ENCODE results near the gene IPMK.

IPMK gene

DNA sequence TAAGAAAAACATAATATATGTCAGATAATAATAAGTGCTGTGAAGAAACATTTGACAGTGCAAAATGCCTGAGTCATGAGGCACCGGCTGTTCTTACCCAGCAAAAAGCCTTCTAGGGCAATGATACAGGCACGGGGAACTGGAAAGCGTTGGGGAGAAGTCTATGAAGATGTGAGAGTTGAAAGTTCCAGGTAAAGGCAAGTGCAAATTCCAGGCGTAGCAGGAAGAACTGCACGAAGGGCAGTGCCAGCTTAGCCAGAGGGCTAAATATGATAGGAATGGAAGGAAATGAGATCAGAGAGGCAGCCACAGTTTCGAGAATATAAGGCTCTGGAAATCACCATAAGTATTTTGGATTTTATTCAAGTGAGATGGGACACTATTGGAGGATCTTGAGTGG, 87.0 kb downstream of the IPMK start:
- no peaks in the 10 kb centered on the region for H3K4me1 ChIP-seq (ENCODE audit: control insufficient read depth in 1 of 2, insufficient read depth in 1 of 2, low read depth in 1 of 2, low read length in 1 of 2)
- no peak overlapping the region for H3K27ac ChIP-seq
- no peaks in the 10 kb centered on the region for H3K36me3 ChIP-seq
- H3K27me3 ChIP-seq = no peaks in the 10 kb centered on the region
- H3K4me3 ChIP-seq (ENCODE audit: low read depth in 1 of 2, low read length in 1 of 2) = no peak overlapping the region
- TF ChIP-seq, protein P1, sequence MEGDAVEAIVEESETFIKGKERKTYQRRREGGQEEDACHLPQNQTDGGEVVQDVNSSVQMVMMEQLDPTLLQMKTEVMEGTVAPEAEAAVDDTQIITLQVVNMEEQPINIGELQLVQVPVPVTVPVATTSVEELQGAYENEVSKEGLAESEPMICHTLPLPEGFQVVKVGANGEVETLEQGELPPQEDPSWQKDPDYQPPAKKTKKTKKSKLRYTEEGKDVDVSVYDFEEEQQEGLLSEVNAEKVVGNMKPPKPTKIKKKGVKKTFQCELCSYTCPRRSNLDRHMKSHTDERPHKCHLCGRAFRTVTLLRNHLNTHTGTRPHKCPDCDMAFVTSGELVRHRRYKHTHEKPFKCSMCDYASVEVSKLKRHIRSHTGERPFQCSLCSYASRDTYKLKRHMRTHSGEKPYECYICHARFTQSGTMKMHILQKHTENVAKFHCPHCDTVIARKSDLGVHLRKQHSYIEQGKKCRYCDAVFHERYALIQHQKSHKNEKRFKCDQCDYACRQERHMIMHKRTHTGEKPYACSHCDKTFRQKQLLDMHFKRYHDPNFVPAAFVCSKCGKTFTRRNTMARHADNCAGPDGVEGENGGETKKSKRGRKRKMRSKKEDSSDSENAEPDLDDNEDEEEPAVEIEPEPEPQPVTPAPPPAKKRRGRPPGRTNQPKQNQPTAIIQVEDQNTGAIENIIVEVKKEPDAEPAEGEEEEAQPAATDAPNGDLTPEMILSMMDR (IDR thresholded peaks at IDR 0.05) = no peak
- no peaks in the 10 kb centered on the region for H3K9me3 ChIP-seq

GRCh38 chr10:58179238-58179637, 88.5 kb downstream of the IPMK start:
- TF ChIP-seq, protein P1 (IDR thresholded peaks at IDR 0.05) = no peak
- H3K27me3 ChIP-seq = peaks cover 3% of the 10 kb centered on the region

DNA sequence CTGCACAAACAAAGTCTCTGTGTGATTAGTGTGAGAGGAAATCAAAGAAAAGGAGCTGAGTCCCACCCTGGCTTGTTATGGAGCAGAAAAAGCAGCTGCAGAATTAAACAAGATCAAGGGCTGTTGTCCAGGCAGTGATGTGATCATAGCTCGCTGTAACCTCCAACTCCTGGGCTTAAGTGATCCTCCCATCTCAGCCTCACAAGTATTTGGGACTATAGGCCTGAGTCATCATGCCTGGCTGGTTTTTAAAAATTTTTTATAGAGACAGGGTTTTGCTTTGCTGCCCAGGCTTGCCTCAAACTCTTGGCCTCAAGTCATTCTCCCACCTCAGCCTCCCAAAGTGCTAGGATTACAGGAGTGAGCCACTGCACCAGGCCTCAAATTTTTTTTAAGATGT, 88.9 kb downstream of the IPMK start:
- Histone ChIP-seq H3K9me3 (no peaks in the 10 kb centered on the region), H3K4me3 (ENCODE audit: low read depth in 1 of 2, low read length in 1 of 2) (no peak overlapping the region), H3K36me3 (no peaks in the 10 kb centered on the region), H3K4me1 (ENCODE audit: control insufficient read depth in 1 of 2, insufficient read depth in 1 of 2, low read depth in 1 of 2, low read length in 1 of 2) (no peaks in the 10 kb centered on the region), H3K27me3 (peaks cover 4% of the 10 kb centered on the region), H3K27ac (no peak overlapping the region)
- TF ChIP-seq, protein P1 (IDR thresholded peaks at IDR 0.05) = no peak

More at GRCh38 chr10:58179238-58179637, 88.5 kb downstream of the IPMK start:
- Histone ChIP-seq H3K9me3 (no peaks in the 10 kb centered on the region), H3K4me3 (ENCODE audit: low read depth in 1 of 2, low read length in 1 of 2) (no peak overlapping the region), H3K36me3 (no peaks in the 10 kb centered on the region), H3K27ac (no peak overlapping the region), H3K4me1 (ENCODE audit: control insufficient read depth in 1 of 2, insufficient read depth in 1 of 2, low read depth in 1 of 2, low read length in 1 of 2) (no peaks in the 10 kb centered on the region)

DNA sequence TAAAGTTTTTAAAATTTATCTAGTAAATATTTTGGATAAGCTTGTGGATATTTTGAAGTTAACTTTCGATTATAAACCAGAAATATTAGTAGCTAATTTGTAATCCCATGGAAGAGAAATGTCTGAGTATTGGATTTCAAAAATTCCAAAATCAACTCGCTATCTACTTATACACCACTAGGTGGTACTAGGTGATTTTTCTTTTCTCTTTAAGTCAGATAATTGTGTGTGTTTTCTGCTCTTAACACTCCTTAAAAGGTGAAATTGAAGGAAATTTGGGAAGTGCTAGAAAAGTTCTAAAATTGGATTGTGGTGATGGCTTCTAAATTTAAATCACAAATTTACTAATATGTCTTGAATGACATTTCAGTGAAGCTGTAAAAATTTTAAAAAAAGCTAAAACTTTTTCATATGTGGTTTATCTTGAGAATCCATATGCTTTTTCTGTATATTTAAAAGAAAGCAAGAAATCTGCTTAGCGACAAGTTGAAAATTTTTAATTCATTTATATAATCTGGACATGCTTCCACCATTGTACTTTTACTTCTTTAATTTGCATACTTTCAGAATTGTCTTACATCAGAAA, 90.2 kb downstream of the IPMK start:
- no peak overlapping the region for H3K4me3 ChIP-seq (ENCODE audit: low read depth in 1 of 2, low read length in 1 of 2)
- H3K36me3 ChIP-seq = no peaks in the 10 kb centered on the region
- peaks cover 4% of the 10 kb centered on the region for H3K27me3 ChIP-seq
- no peak overlapping the region for H3K27ac ChIP-seq
- no peaks in the 10 kb centered on the region for H3K4me1 ChIP-seq (ENCODE audit: control insufficient read depth in 1 of 2, insufficient read depth in 1 of 2, low read depth in 1 of 2, low read length in 1 of 2)
- H3K9me3 ChIP-seq = no peaks in the 10 kb centered on the region
- TF ChIP-seq, protein P1 (IDR thresholded peaks at IDR 0.05) = peak; percentile 49

DNA sequence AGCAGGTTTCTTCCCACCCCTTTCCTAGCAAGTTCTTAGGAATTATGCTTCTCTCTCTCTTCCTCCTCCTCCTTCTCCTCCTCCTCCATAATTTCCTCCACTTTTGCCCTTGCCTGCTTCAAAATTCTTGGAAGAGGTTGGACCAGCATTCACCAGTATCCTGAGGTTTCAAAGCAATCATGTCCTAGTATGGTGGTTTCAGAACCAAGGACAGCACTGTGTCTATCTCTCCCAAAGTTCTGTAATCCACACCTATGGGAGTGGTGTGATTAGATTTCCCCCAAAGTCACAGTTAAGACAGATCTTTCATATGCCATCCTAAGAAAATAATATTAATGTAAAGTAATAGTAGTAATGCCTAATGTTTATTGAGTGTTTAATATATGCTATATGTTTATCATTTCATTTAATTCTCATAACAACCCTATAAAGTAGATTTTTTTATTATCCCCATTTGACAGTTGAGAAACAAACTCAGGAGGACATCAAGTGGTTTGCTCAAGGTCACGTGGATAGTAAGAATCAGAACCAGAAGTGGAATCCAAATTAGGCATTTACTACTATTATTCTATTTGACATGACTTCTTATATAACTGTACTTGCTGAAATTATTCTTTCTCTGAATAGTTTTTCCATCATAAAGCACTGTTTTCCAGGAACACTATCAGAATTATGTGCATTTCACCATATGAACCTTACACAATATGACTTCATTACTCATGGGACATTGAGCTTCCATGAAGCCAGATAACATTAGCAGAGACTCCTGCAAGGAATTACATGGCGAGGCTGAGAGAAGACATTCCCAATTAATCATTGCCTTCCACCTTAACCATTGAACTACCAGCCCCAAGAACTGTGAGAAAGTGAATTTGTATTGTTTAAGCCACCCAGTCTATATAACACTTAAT, 91.4 kb downstream of the IPMK start:
- Histone ChIP-seq H3K4me3 (ENCODE audit: low read depth in 1 of 2, low read length in 1 of 2) (no peak overlapping the region), H3K27me3 (peaks cover 4% of the 10 kb centered on the region), H3K4me1 (ENCODE audit: control insufficient read depth in 1 of 2, insufficient read depth in 1 of 2, low read depth in 1 of 2, low read length in 1 of 2) (no peaks in the 10 kb centered on the region), H3K27ac (no peak overlapping the region), H3K36me3 (no peaks in the 10 kb centered on the region), H3K9me3 (no peaks in the 10 kb centered on the region)
- TF ChIP-seq, protein P1 (IDR thresholded peaks at IDR 0.05) = no peak

Data from neutrophil (primary cell).